ENCODE data around the gene TP63. TPM values are rescaled to one million over a fixed set of nuclear protein-coding genes. Genes with fewer than 3 reads are reported as not detected.

Gene TP63
- total RNA-seq, 1 experiment from 2014 or later, result 41.9 TPM

- Mint-ChIP-seq H3K27me3 (ENCODE audit: insufficient read depth, unreplicated experiment) (no peaks in the 10 kb centered on the region), H3K27ac (ENCODE audit: low read depth, unreplicated experiment) (no peak overlapping the region), H3K9me3 (ENCODE audit: unreplicated experiment) (peaks cover 14% of the 10 kb centered on the region), H3K4me3 (ENCODE audit: unreplicated experiment) (no peak overlapping the region), H3K36me3 (ENCODE audit: insufficient read depth, unreplicated experiment) (no peaks in the 10 kb centered on the region), H3K4me1 (ENCODE audit: insufficient read depth, unreplicated experiment) (peaks cover 12% of the 10 kb centered on the region)
- DNase-seq (ENCODE audit: unreplicated experiment), result no peak
- TF ChIP-seq, protein P1, sequence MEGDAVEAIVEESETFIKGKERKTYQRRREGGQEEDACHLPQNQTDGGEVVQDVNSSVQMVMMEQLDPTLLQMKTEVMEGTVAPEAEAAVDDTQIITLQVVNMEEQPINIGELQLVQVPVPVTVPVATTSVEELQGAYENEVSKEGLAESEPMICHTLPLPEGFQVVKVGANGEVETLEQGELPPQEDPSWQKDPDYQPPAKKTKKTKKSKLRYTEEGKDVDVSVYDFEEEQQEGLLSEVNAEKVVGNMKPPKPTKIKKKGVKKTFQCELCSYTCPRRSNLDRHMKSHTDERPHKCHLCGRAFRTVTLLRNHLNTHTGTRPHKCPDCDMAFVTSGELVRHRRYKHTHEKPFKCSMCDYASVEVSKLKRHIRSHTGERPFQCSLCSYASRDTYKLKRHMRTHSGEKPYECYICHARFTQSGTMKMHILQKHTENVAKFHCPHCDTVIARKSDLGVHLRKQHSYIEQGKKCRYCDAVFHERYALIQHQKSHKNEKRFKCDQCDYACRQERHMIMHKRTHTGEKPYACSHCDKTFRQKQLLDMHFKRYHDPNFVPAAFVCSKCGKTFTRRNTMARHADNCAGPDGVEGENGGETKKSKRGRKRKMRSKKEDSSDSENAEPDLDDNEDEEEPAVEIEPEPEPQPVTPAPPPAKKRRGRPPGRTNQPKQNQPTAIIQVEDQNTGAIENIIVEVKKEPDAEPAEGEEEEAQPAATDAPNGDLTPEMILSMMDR (IDR thresholded peaks at IDR 0.05; ENCODE audit: unreplicated experiment), result no peak
- no TSS peak for BruUV-seq (replicated peaks)
- ChIA-PET CTCF (no interaction called here), POLR2A (interaction anchor here (0.6 to 1.0 kb wide), 2 partner anchors 170 to 199 kb away, joined by 3 to 4 read pairs; no protein-coding TSS in a partner anchor)
- intact Hi-C loops (cut with micrococcal nuclease), result no loop called here
Measured at GRCh38 chr3:189737071-189737470, 105.9 kb downstream of the TP63 start.

DNA sequence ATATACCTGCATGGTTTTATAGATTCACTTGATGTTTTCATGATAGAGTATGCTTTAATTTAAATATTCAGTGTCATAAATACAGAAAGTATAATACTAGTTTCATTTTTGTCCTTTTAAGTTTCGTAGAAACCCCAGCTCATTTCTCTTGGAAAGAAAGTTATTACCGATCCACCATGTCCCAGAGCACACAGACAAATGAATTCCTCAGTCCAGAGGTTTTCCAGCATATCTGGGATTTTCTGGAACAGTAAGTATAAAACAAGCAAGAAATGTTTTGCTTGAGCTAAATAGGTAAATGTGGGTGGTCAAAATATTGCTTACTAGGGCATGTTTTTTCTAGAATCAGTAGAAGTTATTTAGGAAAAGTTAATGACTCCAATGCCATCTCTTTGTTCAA, 106.4 kb downstream of the TP63 start:
- CTCF ChIA-PET, result no interaction called here
- POLR2A ChIA-PET, result no interaction called here
- Mint-ChIP-seq H3K4me3 (ENCODE audit: unreplicated experiment) (no peak overlapping the region), H3K4me1 (ENCODE audit: insufficient read depth, unreplicated experiment) (peaks cover 12% of the 10 kb centered on the region), H3K27ac (ENCODE audit: low read depth, unreplicated experiment) (no peak overlapping the region), H3K9me3 (ENCODE audit: unreplicated experiment) (peaks cover 14% of the 10 kb centered on the region), H3K27me3 (ENCODE audit: insufficient read depth, unreplicated experiment) (no peaks in the 10 kb centered on the region), H3K36me3 (ENCODE audit: insufficient read depth, unreplicated experiment) (no peaks in the 10 kb centered on the region)
- intact Hi-C loops (cut with micrococcal nuclease), result no loop called here
- BruUV-seq (replicated peaks), result no TSS peak
- TF ChIP-seq, protein P1 (IDR thresholded peaks at IDR 0.05; ENCODE audit: unreplicated experiment), result no peak
- no peak for DNase-seq (ENCODE audit: unreplicated experiment)

DNA sequence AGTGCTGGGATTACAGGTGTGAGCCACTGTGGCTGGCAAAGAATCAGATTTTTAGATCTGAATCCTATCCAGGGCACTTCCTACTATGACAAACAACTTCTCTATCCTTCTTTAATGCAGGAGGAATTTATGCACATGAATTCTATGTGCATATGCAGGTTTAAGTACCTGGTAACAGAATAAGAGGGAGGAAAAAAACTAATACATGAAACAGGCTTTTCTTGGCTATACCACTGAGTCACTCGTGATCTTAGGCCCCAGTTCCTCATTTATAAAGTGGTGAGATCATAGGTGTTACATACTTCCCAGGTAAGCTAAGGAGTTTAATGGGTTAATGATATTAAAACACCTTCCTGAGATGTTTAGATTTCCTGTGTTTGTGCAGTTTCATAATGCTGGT, 108.2 kb downstream of the TP63 start:
- Mint-ChIP-seq H3K4me1 (ENCODE audit: insufficient read depth, unreplicated experiment) (peaks cover 4% of the 10 kb centered on the region), H3K36me3 (ENCODE audit: insufficient read depth, unreplicated experiment) (no peaks in the 10 kb centered on the region), H3K4me3 (ENCODE audit: unreplicated experiment) (no peak overlapping the region), H3K27me3 (ENCODE audit: insufficient read depth, unreplicated experiment) (no peaks in the 10 kb centered on the region), H3K9me3 (ENCODE audit: unreplicated experiment) (peaks cover 5% of the 10 kb centered on the region), H3K27ac (ENCODE audit: low read depth, unreplicated experiment) (no peak overlapping the region)
- DNase-seq (ENCODE audit: unreplicated experiment), result no peak
- CTCF ChIA-PET, result interaction anchor here (1.3 kb wide), 1 partner anchor 15 kb away, joined by 5 read pairs; no protein-coding TSS in a partner anchor
- POLR2A ChIA-PET, result no interaction called here
- TF ChIP-seq, protein P1 (IDR thresholded peaks at IDR 0.05; ENCODE audit: unreplicated experiment), result no peak
- no TSS peak for BruUV-seq (replicated peaks)
- intact Hi-C loops (cut with micrococcal nuclease), result no loop called here

DNA sequence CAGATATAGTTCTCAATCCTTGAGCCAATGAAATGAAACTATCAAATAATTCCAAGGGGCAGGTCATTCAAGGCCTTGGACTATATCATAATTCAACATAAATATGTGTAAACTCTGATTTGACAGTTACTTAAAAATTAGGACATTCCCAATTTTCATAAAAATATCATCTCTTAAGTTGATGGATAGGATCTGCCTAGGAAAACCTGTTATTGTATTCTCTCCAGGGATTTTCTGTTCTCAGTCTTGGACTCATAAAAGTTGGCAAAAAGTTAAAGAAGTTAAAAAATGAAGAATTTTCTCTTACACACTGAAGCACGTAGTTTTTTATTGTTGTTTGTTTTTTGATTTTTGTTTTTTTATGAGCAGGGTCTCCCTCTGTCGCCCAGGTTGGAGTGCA, 109.0 kb downstream of the TP63 start:
- no peaks in the 10 kb centered on the region for H3K9me3 Mint-ChIP-seq (ENCODE audit: unreplicated experiment)
- TF ChIP-seq, protein P1 (IDR thresholded peaks at IDR 0.05; ENCODE audit: unreplicated experiment), result no peak
- CTCF ChIA-PET, result no interaction called here
- H3K36me3 Mint-ChIP-seq (ENCODE audit: insufficient read depth, unreplicated experiment), result no peaks in the 10 kb centered on the region
- intact Hi-C loops (cut with micrococcal nuclease), result no loop called here
- BruUV-seq (replicated peaks), result no TSS peak
- no peaks in the 10 kb centered on the region for H3K4me1 Mint-ChIP-seq (ENCODE audit: insufficient read depth, unreplicated experiment)
- POLR2A ChIA-PET, result no interaction called here
- DNase-seq (ENCODE audit: unreplicated experiment), result no peak
- H3K27me3 Mint-ChIP-seq (ENCODE audit: insufficient read depth, unreplicated experiment), result no peaks in the 10 kb centered on the region
- H3K27ac Mint-ChIP-seq (ENCODE audit: low read depth, unreplicated experiment), result no peak overlapping the region
- no peak overlapping the region for H3K4me3 Mint-ChIP-seq (ENCODE audit: unreplicated experiment)
